GM12874 (cell line): ENCODE measurements around the gene FXYD3.

Experiments
- CTCF ChIP-seq: IDR thresholded peaks from 2 replicates; pipeline ENCODE4 v1.5.1; 2011; ENCODE audit warnings: low read depth, mild to moderate bottlenecking, control low read depth, low read length, moderate library complexity; ENCODE audit not compliant: insufficient read depth

FXYD3 gene

GRCh38 chr19:35115177-35115951 lies at the start of gene FXYD3:
FXYD3 (plus strand) TSS chr19:35115823; CDS start chr19:35119377, 3,554 bp downstream.
- no peak for TF ChIP-seq CTCF

- no peak for TF ChIP-seq CTCF
Measured at GRCh38 chr19:35066121-35066520, 49.5 kb upstream of the FXYD3 start.

GRCh38 chr19:35066691-35067563 lies 48.7 kb upstream of the FXYD3 start:
- TF ChIP-seq CTCF: peak; percentile 89

GRCh38 chr19:35068941-35069634 lies 46.5 kb upstream of the FXYD3 start:
- TF ChIP-seq CTCF: no peak

GRCh38 chr19:35069696-35070095 lies 45.9 kb upstream of the FXYD3 start:
- no peak for TF ChIP-seq CTCF

GRCh38 chr19:35070471-35070870 lies 45.2 kb upstream of the FXYD3 start:
- no peak for TF ChIP-seq CTCF

GRCh38 chr19:35073516-35073915 lies 42.1 kb upstream of the FXYD3 start:
- TF ChIP-seq CTCF: no peak
